K562 (cell line): ENCODE data around the gene ICA1. TPM values are rescaled to one million over a fixed set of nuclear protein-coding genes. Genes with fewer than 3 reads are reported as not detected.

Experiments used
- ATAC-seq: fragments of 200-7000 bp; cut with Tn5 transposase; 3 replicates; pipeline ENCODE4 v1.9.1; 2020; ENCODE audit warnings: moderate library complexity
- BruUV-seq: library from RNA; stranded (reverse); fragments of 400-500 nt; replicated peaks from 2 replicates; lab custom pipeline; 2021; lab: Mats Ljungman, UMichigan
- CTCF ChIA-PET: fragments of 300-600 bp; formaldehyde crosslinking; extraction: SDS; loops from one replicate; lab custom pipeline; 2021; ENCODE audit warnings: low intra/inter-chr PET ratio; lab: Yijun Ruan, JAX
- POLR2A ChIA-PET: fragments of 300-600, 350-650 bp; sonication (Branson Sonifier 250); formaldehyde crosslinking; extraction: SDS; loops from one replicate; lab custom pipeline; 2021; ENCODE audit warnings: antibody characterized with exemption, inconsistent platforms; lab: Yijun Ruan, JAX
- DNase-seq, 4 experiments: peaks; one replicate each; pipeline versions ENCODE4 v3.0.0 to v3.0.0-alpha.2; 2011 to 2018; ENCODE audit warnings: low spot score in 3 of 4, mixed read lengths in 3 of 4; ENCODE audit errors: extremely low read depth in 1 of 4
- FAIRE-seq: peaks from 2 replicates; lab custom pipeline; 2011; peaks lifted over from hg19 to GRCh38; lab: Jason Lieb, UNC
- H2AFZ ChIP-seq: 2 replicates; pipeline ENCODE4 v1.6.0; 2011; ENCODE audit warnings: low read depth, low read length, control low read depth, inconsistent platforms
- H3K27ac ChIP-seq: fragments of 200-600 bp; 3 replicates; pipeline ENCODE4 v1.8.0; 2011; ENCODE audit warnings: low read depth, mild to moderate bottlenecking, control low read depth, inconsistent platforms, low read length, moderate library complexity, mixed read lengths; ENCODE audit errors: extremely low read depth
- H3K27me3 ChIP-seq, 2 experiments: fragments of 300-600 bp in 1 of 2; 2 replicates in 1 of 2; 3 replicates in 1 of 2; pipeline versions ENCODE4 v1.6.0 to v1.8.0; 2011; ENCODE audit warnings: inconsistent platforms in 2 of 2, low read length in 2 of 2, mild to moderate bottlenecking in 1 of 2, mixed read lengths in 1 of 2, moderate library complexity in 1 of 2; ENCODE audit not compliant: control insufficient read depth in 2 of 2, insufficient read depth in 2 of 2
- H3K36me3 ChIP-seq: fragments of 300-600 bp; 3 replicates; pipeline ENCODE4 v1.8.0; 2011; ENCODE audit warnings: mild to moderate bottlenecking, low read length, inconsistent platforms; ENCODE audit not compliant: control insufficient read depth, insufficient read depth
- H3K4me1 ChIP-seq, 2 experiments: fragments of 200-600 bp in 1 of 2; replicated peaks in 1 of 2; 2 replicates in 1 of 2; 3 replicates in 1 of 2; pipeline versions ENCODE4 v1.5.1 to v1.8.0; 2011; ENCODE audit warnings: inconsistent platforms in 2 of 2, low read length in 2 of 2, mild to moderate bottlenecking in 1 of 2, mixed read lengths in 1 of 2, moderate library complexity in 1 of 2; ENCODE audit not compliant: control insufficient read depth in 2 of 2, insufficient read depth in 2 of 2
- H3K4me2 ChIP-seq: 2 replicates; pipeline ENCODE4 v1.6.1; 2011; ENCODE audit warnings: low read length, control low read depth, inconsistent platforms, mixed read lengths; ENCODE audit not compliant: insufficient read depth
- H3K4me3 ChIP-seq: fragments of 200-600 bp; sonication (generic), shearing (Covaris generic); 2 replicates; pipeline ENCODE4 v1.5.1; 2016; ENCODE audit warnings: control low read depth, inconsistent platforms
- H3K79me2 ChIP-seq: fragments of 200-600 bp; 3 replicates; pipeline ENCODE4 v1.8.0; 2011; ENCODE audit warnings: low read length, inconsistent platforms; ENCODE audit not compliant: control insufficient read depth, insufficient read depth
- H3K9ac ChIP-seq, 2 experiments: 2 replicates each; pipeline versions ENCODE4 v1.6.0 to v1.6.1; 2011; ENCODE audit warnings: low read depth in 2 of 2, low read length in 2 of 2, control low read depth in 1 of 2, inconsistent platforms in 1 of 2, mild to moderate bottlenecking in 1 of 2, mixed read lengths in 1 of 2; ENCODE audit not compliant: insufficient read depth in 1 of 2
- H3K9me1 ChIP-seq: one replicate; pipeline ENCODE4 v1.6.0; 2011; ENCODE audit warnings: inconsistent platforms, mild to moderate bottlenecking, low read length, moderate library complexity; ENCODE audit not compliant: control insufficient read depth, insufficient read depth
- H3K9me3 ChIP-seq: replicated peaks from 2 replicates; pipeline ENCODE4 v1.5.1; 2011; ENCODE audit warnings: low read depth, low read length, inconsistent platforms; ENCODE audit not compliant: control insufficient read depth, insufficient read depth
- H4K20me1 ChIP-seq: replicated peaks from 2 replicates; pipeline ENCODE4 v1.6.1; 2011; ENCODE audit warnings: low read length, inconsistent platforms, mixed read lengths; ENCODE audit not compliant: control insufficient read depth, insufficient read depth
- ATF1 ChIP-seq, 2 experiments: fragments of 450-650 bp in 1 of 2; IDR thresholded peaks; 2 replicates each; pipeline ENCODE4 v1.6.1; 2016; ENCODE audit warnings: missing compliant biosample characterization in 1 of 2, missing genetic modification characterization in 1 of 2
- E2F6 ChIP-seq, 2 experiments: IDR thresholded peaks; 2 replicates each; pipeline ENCODE4 v1.6.1; 2011; ENCODE audit warnings: borderline replicate concordance in 1 of 2, control low read depth in 1 of 2, low read depth in 1 of 2, low read length in 1 of 2, mild to moderate bottlenecking in 1 of 2, mixed read lengths in 1 of 2, moderate library complexity in 1 of 2; ENCODE audit not compliant: insufficient read depth in 1 of 2, insufficient read length in 1 of 2, poor library complexity in 1 of 2, severe bottlenecking in 1 of 2; ENCODE audit errors: extremely low read depth in 1 of 2
- ETS2 ChIP-seq: IDR thresholded peaks from 2 replicates; pipeline ENCODE4 v1.6.1; 2016; ENCODE audit warnings: borderline replicate concordance, missing genetic modification characterization, mild to moderate bottlenecking, moderate library complexity, missing compliant biosample characterization; ENCODE audit not compliant: poor library complexity, severe bottlenecking
- NR4A1 ChIP-seq, 2 experiments: fragments of 250-450 bp in 1 of 2; fragments of 450-650 bp in 1 of 2; sonication (Bioruptor Pico) in 1 of 2; IDR thresholded peaks; 2 replicates each; pipeline versions ENCODE4 v1.4.0 to v1.6.1; 2016 to 2020; ENCODE audit warnings: mild to moderate bottlenecking in 2 of 2, missing compliant biosample characterization in 1 of 2, missing genetic modification characterization in 1 of 2, moderate library complexity in 1 of 2
- PHTF2 ChIP-seq: fragments of 250-450 bp; sonication (Bioruptor Pico); IDR thresholded peaks from 2 replicates; pipeline ENCODE4 v1.5.0; 2021; ENCODE audit warnings: mild to moderate bottlenecking
- PTBP1 ChIP-seq: fragments of 200-400 bp; formaldehyde crosslinking; IDR thresholded peaks from 2 replicates; pipeline ENCODE4 v1.6.1; 2017; ENCODE audit warnings: low read depth, low read length
- RBM14 ChIP-seq: fragments of 200-400 bp; formaldehyde crosslinking; IDR thresholded peaks from 2 replicates; pipeline ENCODE4 v1.6.1; 2018; ENCODE audit warnings: low read depth, mild to moderate bottlenecking, low read length, moderate library complexity, borderline replicate concordance; ENCODE audit not compliant: insufficient read depth
- RNF2 ChIP-seq: sonication (generic); IDR thresholded peaks from 2 replicates; pipeline ENCODE4 v1.6.1; 2016
- SIN3B ChIP-seq: fragments of 450-650 bp; IDR thresholded peaks from 2 replicates; pipeline ENCODE4 v1.6.1; 2017; ENCODE audit warnings: low read depth, mild to moderate bottlenecking, moderate library complexity
- SMARCA5 ChIP-seq: fragments of 450-650 bp; IDR thresholded peaks from 2 replicates; pipeline ENCODE4 v1.6.1; 2016
- SRF ChIP-seq, 2 experiments: fragments of 250-450, 450-650 bp in 1 of 2; sonication (Bioruptor Pico) in 1 of 2; sonication (generic) in 1 of 2; formaldehyde crosslinking; IDR thresholded peaks; 2 replicates each; pipeline versions ENCODE4 v1.5.0 to v1.5.1; 2020 to 2022; ENCODE audit warnings: mild to moderate bottlenecking in 1 of 2, missing genetic modification reagents in 1 of 2
- ZNF23 ChIP-seq: fragments of 250-450 bp; sonication (Bioruptor Pico); IDR thresholded peaks from 2 replicates; pipeline ENCODE4 v1.4.0; 2020; ENCODE audit warnings: mild to moderate bottlenecking
- WGBS: fragments of 100-300 bp; shearing (Covaris generic); methylation state at CpG from one replicate; pipeline ENCODE4 v1.1.6; 2016; ENCODE audit warnings: low coverage, mixed read lengths; ENCODE audit not compliant: insufficient coverage; ENCODE audit errors: missing lambda C conversion rate; 5-methylcytosine and 5-hydroxymethylcytosine counted together
- in situ Hi-C: fragments of 300-500 bp; cut with MboI; formaldehyde crosslinking; loops from 4 replicates; pipeline ENCODE4 v1.15.0; 2018; ENCODE audit warnings: inconsistent platforms, mixed read lengths
- intact Hi-C: fragments of 100-400 bp; cut with micrococcal nuclease; formaldehyde crosslinking; loops from 2 replicates; pipeline ENCODE4 v1.14.2; 2022
- polyA plus RNA-seq, 8 experiments: library from polyadenylated mRNA; depleted of rRNA in 4 of 8; stranded (reverse) in 5 of 8; unstranded in 3 of 8; fragments of >200 nt; fragmentation: Nextera tagmentation in 2 of 8; fragmentation: Illumina TruSeq in 1 of 8; extraction: Ambion mirVana in 2 of 8; extraction: Trizol in 1 of 8; gene quantifications; 2 replicates each; pipeline versions ENCODE4 v1.2.1 to v1.2.3, GENCODE V29; 2011 to 2014; ENCODE audit warnings: inconsistent platforms in 1 of 8, missing spikeins in 1 of 8
- total RNA-seq, 7 experiments: library from RNA; depleted of rRNA in 6 of 7; stranded (reverse); fragments of >200 nt in 6 of 7; fragmentation: Illumina TruSeq in 2 of 7; extraction: Trizol in 2 of 7; gene quantifications; 2 replicates each; pipeline versions ENCODE4 v1.2.1 to v1.2.3, GENCODE V29; 2011 to 2021; ENCODE audit warnings: low replicate concordance in 1 of 7
- TF ChIP-seq, protein P1 (sequence below): fragments of 150-350 bp; IDR thresholded peaks from 2 replicates; pipeline ENCODE4 v1.6.1; 2014; ENCODE audit warnings: low read depth, mild to moderate bottlenecking, low read length, borderline replicate concordance
- TF ChIP-seq, protein P2 (sequence below): sonication (generic); formaldehyde crosslinking; IDR thresholded peaks from 2 replicates; pipeline ENCODE4 v1.8.0; 2022; ENCODE audit warnings: missing genetic modification reagents, mild to moderate bottlenecking, borderline replicate concordance

ICA1 gene
- total and polyA plus RNA-seq, 9 of the 15 experiments (the other 6 are each of a cell fraction or from before 2014, with no cell fraction given): 7.1 to 22.3 (median 16.4) TPM

DNA sequence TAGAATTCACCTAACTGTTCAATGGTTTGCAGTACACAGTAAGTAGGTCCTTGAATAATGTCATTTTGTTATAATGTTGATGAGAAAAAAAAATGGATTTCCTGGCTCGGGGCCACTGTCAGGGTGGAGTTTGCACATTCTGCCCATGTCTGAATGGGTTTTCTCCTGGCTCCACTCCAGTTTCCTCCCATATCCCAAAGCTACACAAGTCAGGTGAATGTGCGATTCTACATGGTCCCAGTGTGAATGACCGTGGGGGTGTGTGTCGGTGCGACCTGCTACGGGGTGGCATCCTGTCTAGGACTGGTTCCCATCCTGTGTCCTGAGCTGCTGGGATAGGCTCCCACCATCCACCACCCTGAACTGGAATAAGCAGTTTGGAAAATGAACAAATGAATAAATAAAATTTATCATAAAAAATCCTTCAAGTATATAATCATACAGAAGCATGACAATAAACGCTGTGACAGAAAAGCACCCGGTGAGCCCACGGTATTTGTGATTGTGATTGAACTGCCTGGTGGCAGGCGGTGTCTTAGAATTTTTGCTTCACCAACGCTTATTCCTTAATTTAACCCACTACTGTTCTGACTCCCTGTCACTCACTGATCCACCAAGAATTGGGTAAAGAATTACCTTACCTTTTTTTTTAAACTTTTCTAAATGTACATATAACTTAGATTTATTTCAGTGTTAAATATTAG, 114.1 kb downstream of the ICA1 start:
- in situ Hi-C loops: no loop called here
- H3K4me3 ChIP-seq: no peak overlapping the region
- no peaks in the 10 kb centered on the region; a peak in 2 of 5 replicates for H3K4me1 ChIP-seq
- ATAC-seq: no peak
- ChIA-PET CTCF (no interaction called here), POLR2A (interaction anchor here (1.5 kb wide), 1 partner anchor 16 kb away, joined by 3 read pairs; no protein-coding TSS in a partner anchor)
- no peak for DNase-seq
- H3K9ac ChIP-seq: no peak overlapping the region
- no peaks in the 10 kb centered on the region for H3K27me3 ChIP-seq
- intact Hi-C loops: no loop called here
- H4K20me1 ChIP-seq: no peaks in the 10 kb centered on the region
- 82% methylated on average over 11 of the region's 11 CpGs for whole genome bisulfite sequencing
- no peak overlapping the region for H3K4me2 ChIP-seq
- H3K9me3 ChIP-seq: no peaks in the 10 kb centered on the region
- no peaks in the 10 kb centered on the region for H3K79me2 ChIP-seq
- BruUV-seq: no TSS peak
- no peaks in the 10 kb centered on the region for H3K36me3 ChIP-seq
- no peak overlapping the region for H2AFZ ChIP-seq
- no peak for FAIRE-seq
- H3K9me1 ChIP-seq: no peaks in the 10 kb centered on the region
- no peak overlapping the region for H3K27ac ChIP-seq
- TF ChIP-seq RNF2 (no peak), PHTF2 (CRISPR knock-in tag) (no peak), SIN3B (no peak), PTBP1 (no peak), E2F6 (IDR thresholded peaks at IDR 0.05; ENCODE audit: borderline replicate concordance in 1 of 2, extremely low read depth in 1 of 2, insufficient read depth in 1 of 2, insufficient read length in 1 of 2, low read depth in 1 of 2, low read length in 1 of 2, poor library complexity in 1 of 2, severe bottlenecking in 1 of 2) (no peak), RBM14 (no peak), ZNF23 (CRISPR knock-in tag) (no peak), SMARCA5 (no peak), SRF (CRISPR knock-in tag; IDR thresholded peaks at IDR 0.05) (no peak), ETS2 (tag) (no peak), NR4A1 (CRISPR knock-in tag; IDR thresholded peaks at IDR 0.05) (no peak), NR4A1 (tag; IDR thresholded peaks at IDR 0.05) (no peak), ATF1 (CRISPR knock-in tag; IDR thresholded peaks at IDR 0.05) (no peak), ATF1 (tag; IDR thresholded peaks at IDR 0.05) (no peak)
- TF ChIP-seq, protein P1, sequence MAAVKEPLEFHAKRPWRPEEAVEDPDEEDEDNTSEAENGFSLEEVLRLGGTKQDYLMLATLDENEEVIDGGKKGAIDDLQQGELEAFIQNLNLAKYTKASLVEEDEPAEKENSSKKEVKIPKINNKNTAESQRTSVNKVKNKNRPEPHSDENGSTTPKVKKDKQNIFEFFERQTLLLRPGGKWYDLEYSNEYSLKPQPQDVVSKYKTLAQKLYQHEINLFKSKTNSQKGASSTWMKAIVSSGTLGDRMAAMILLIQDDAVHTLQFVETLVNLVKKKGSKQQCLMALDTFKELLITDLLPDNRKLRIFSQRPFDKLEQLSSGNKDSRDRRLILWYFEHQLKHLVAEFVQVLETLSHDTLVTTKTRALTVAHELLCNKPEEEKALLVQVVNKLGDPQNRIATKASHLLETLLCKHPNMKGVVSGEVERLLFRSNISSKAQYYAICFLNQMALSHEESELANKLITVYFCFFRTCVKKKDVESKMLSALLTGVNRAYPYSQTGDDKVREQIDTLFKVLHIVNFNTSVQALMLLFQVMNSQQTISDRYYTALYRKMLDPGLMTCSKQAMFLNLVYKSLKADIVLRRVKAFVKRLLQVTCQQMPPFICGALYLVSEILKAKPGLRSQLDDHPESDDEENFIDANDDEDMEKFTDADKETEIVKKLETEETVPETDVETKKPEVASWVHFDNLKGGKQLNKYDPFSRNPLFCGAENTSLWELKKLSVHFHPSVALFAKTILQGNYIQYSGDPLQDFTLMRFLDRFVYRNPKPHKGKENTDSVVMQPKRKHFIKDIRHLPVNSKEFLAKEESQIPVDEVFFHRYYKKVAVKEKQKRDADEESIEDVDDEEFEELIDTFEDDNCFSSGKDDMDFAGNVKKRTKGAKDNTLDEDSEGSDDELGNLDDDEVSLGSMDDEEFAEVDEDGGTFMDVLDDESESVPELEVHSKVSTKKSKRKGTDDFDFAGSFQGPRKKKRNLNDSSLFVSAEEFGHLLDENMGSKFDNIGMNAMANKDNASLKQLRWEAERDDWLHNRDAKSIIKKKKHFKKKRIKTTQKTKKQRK: no peak
- TF ChIP-seq, protein P2, sequence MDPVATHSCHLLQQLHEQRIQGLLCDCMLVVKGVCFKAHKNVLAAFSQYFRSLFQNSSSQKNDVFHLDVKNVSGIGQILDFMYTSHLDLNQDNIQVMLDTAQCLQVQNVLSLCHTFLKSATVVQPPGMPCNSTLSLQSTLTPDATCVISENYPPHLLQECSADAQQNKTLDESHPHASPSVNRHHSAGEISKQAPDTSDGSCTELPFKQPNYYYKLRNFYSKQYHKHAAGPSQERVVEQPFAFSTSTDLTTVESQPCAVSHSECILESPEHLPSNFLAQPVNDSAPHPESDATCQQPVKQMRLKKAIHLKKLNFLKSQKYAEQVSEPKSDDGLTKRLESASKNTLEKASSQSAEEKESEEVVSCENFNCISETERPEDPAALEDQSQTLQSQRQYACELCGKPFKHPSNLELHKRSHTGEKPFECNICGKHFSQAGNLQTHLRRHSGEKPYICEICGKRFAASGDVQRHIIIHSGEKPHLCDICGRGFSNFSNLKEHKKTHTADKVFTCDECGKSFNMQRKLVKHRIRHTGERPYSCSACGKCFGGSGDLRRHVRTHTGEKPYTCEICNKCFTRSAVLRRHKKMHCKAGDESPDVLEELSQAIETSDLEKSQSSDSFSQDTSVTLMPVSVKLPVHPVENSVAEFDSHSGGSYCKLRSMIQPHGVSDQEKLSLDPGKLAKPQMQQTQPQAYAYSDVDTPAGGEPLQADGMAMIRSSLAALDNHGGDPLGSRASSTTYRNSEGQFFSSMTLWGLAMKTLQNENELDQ (CRISPR knock-in tag): no peak
